ENCODE results near the gene GRIA4.
A peak's percentile ranks its signal among the peaks of the same experiment; 100 is the strongest.

Gene GRIA4

GRCh38 chr11:105609832-105610781, at the start of gene GRIA4:
TSS of gene GRIA4 (plus strand) at chr11:105610073. CDS start at chr11:105610998, 925 bp downstream.
- Histone ChIP-seq H3K27me3 (ENCODE audit: control insufficient read depth in 5 of 5, insufficient read depth in 4 of 5, low read length in 5 of 5) (peaks cover 9 to 21% (median 19%) of the 10 kb centered on the region in 5 donors), H3K4me1 (ENCODE audit: control insufficient read depth in 5 of 5, insufficient read depth in 5 of 5, low read length in 5 of 5) (peaks cover 0 to 25% (median 19%) of the 10 kb centered on the region in 5 donors), H3K4me3 (ENCODE audit: low read depth in 1 of 5, low read length in 5 of 5) (peak within 1 kb of the TSS; percentile 50 to 63 (median 56)), H3K27ac (ENCODE audit: low read depth, low read length) (no peak within 1 kb of the TSS), H3K36me3 (ENCODE audit: control insufficient read depth in 5 of 5, insufficient read depth in 5 of 5, low read length in 5 of 5) (no peaks in the 10 kb centered on the region), H3K9me3 (ENCODE audit: control insufficient read depth in 5 of 5, low read length in 5 of 5) (peaks cover 0 to 4% (median 0%) of the 10 kb centered on the region in 5 donors), H3K9ac (ENCODE audit: low read length in 5 of 5) (peak within 1 kb of the TSS in 1 of 5 donors; percentile 17)

- no peaks in the 10 kb centered on the region for H3K36me3 ChIP-seq (ENCODE audit: control insufficient read depth in 5 of 5, insufficient read depth in 5 of 5, low read length in 5 of 5)
- H3K27me3 ChIP-seq (ENCODE audit: control insufficient read depth in 5 of 5, insufficient read depth in 4 of 5, low read length in 5 of 5) = no peaks in the 10 kb centered on the region
- H3K4me3 ChIP-seq (ENCODE audit: low read depth in 1 of 5, low read length in 5 of 5) = no peak overlapping the region
- no peaks in the 10 kb centered on the region for H3K4me1 ChIP-seq (ENCODE audit: control insufficient read depth in 5 of 5, insufficient read depth in 5 of 5, low read length in 5 of 5)
- no peak overlapping the region for H3K9ac ChIP-seq (ENCODE audit: low read length in 5 of 5)
- no peak overlapping the region for H3K27ac ChIP-seq (ENCODE audit: low read depth, low read length)
- H3K9me3 ChIP-seq (ENCODE audit: control insufficient read depth in 5 of 5, low read length in 5 of 5) = no peaks in the 10 kb centered on the region
Measured at GRCh38 chr11:105573091-105573490, 36.8 kb upstream of the GRIA4 start.

- no peaks in the 10 kb centered on the region for H3K9me3 ChIP-seq (ENCODE audit: control insufficient read depth in 5 of 5, low read length in 5 of 5)
Measured at GRCh38 chr11:105574974-105575373, 34.9 kb upstream of the GRIA4 start.

GRCh38 chr11:105577641-105578040, 32.2 kb upstream of the GRIA4 start:
- Histone ChIP-seq H3K27me3 (ENCODE audit: control insufficient read depth in 5 of 5, insufficient read depth in 4 of 5, low read length in 5 of 5) (no peaks in the 10 kb centered on the region), H3K4me3 (ENCODE audit: low read depth in 1 of 5, low read length in 5 of 5) (no peak overlapping the region), H3K27ac (ENCODE audit: low read depth, low read length) (no peak overlapping the region), H3K4me1 (ENCODE audit: control insufficient read depth in 5 of 5, insufficient read depth in 5 of 5, low read length in 5 of 5) (no peaks in the 10 kb centered on the region), H3K9me3 (ENCODE audit: control insufficient read depth in 5 of 5, low read length in 5 of 5) (no peaks in the 10 kb centered on the region), H3K36me3 (ENCODE audit: control insufficient read depth in 5 of 5, insufficient read depth in 5 of 5, low read length in 5 of 5) (no peaks in the 10 kb centered on the region), H3K9ac (ENCODE audit: low read length in 5 of 5) (no peak overlapping the region)

More at GRCh38 chr11:105574974-105575373, 34.9 kb upstream of the GRIA4 start:
- Histone ChIP-seq H3K4me3 (ENCODE audit: low read depth in 1 of 5, low read length in 5 of 5) (no peak overlapping the region), H3K9ac (ENCODE audit: low read length in 5 of 5) (no peak overlapping the region), H3K36me3 (ENCODE audit: control insufficient read depth in 5 of 5, insufficient read depth in 5 of 5, low read length in 5 of 5) (no peaks in the 10 kb centered on the region), H3K4me1 (ENCODE audit: control insufficient read depth in 5 of 5, insufficient read depth in 5 of 5, low read length in 5 of 5) (no peaks in the 10 kb centered on the region), H3K27ac (ENCODE audit: low read depth, low read length) (no peak overlapping the region), H3K27me3 (ENCODE audit: control insufficient read depth in 5 of 5, insufficient read depth in 4 of 5, low read length in 5 of 5) (no peaks in the 10 kb centered on the region)

GRCh38 chr11:105579111-105579510, 30.8 kb upstream of the GRIA4 start:
- H3K4me1 ChIP-seq (ENCODE audit: control insufficient read depth in 5 of 5, insufficient read depth in 5 of 5, low read length in 5 of 5) = no peaks in the 10 kb centered on the region
- no peak overlapping the region for H3K9ac ChIP-seq (ENCODE audit: low read length in 5 of 5)
- no peaks in the 10 kb centered on the region for H3K27me3 ChIP-seq (ENCODE audit: control insufficient read depth in 5 of 5, insufficient read depth in 4 of 5, low read length in 5 of 5)
- H3K36me3 ChIP-seq (ENCODE audit: control insufficient read depth in 5 of 5, insufficient read depth in 5 of 5, low read length in 5 of 5) = no peaks in the 10 kb centered on the region
- no peaks in the 10 kb centered on the region for H3K9me3 ChIP-seq (ENCODE audit: control insufficient read depth in 5 of 5, low read length in 5 of 5)
- H3K27ac ChIP-seq (ENCODE audit: low read depth, low read length) = no peak overlapping the region
- no peak overlapping the region for H3K4me3 ChIP-seq (ENCODE audit: low read depth in 1 of 5, low read length in 5 of 5)

- H3K36me3 ChIP-seq (ENCODE audit: control insufficient read depth in 5 of 5, insufficient read depth in 5 of 5, low read length in 5 of 5) = no peaks in the 10 kb centered on the region
- H3K4me1 ChIP-seq (ENCODE audit: control insufficient read depth in 5 of 5, insufficient read depth in 5 of 5, low read length in 5 of 5) = no peaks in the 10 kb centered on the region
- H3K4me3 ChIP-seq (ENCODE audit: low read depth in 1 of 5, low read length in 5 of 5) = no peak overlapping the region
- no peak overlapping the region for H3K27ac ChIP-seq (ENCODE audit: low read depth, low read length)
- no peaks in the 10 kb centered on the region for H3K27me3 ChIP-seq (ENCODE audit: control insufficient read depth in 5 of 5, insufficient read depth in 4 of 5, low read length in 5 of 5)
- H3K9me3 ChIP-seq (ENCODE audit: control insufficient read depth in 5 of 5, low read length in 5 of 5) = no peaks in the 10 kb centered on the region
- no peak overlapping the region for H3K9ac ChIP-seq (ENCODE audit: low read length in 5 of 5)
Measured at GRCh38 chr11:105582497-105582896, 27.4 kb upstream of the GRIA4 start.

- Histone ChIP-seq H3K4me1 (ENCODE audit: control insufficient read depth in 5 of 5, insufficient read depth in 5 of 5, low read length in 5 of 5) (no peaks in the 10 kb centered on the region), H3K27me3 (ENCODE audit: control insufficient read depth in 5 of 5, insufficient read depth in 4 of 5, low read length in 5 of 5) (no peaks in the 10 kb centered on the region), H3K9me3 (ENCODE audit: control insufficient read depth in 5 of 5, low read length in 5 of 5) (no peaks in the 10 kb centered on the region), H3K36me3 (ENCODE audit: control insufficient read depth in 5 of 5, insufficient read depth in 5 of 5, low read length in 5 of 5) (no peaks in the 10 kb centered on the region), H3K9ac (ENCODE audit: low read length in 5 of 5) (no peak overlapping the region), H3K27ac (ENCODE audit: low read depth, low read length) (no peak overlapping the region), H3K4me3 (ENCODE audit: low read depth in 1 of 5, low read length in 5 of 5) (no peak overlapping the region)
Measured at GRCh38 chr11:105588001-105588400, 21.9 kb upstream of the GRIA4 start.

GRCh38 chr11:105589346-105589745, 20.5 kb upstream of the GRIA4 start:
- no peaks in the 10 kb centered on the region for H3K36me3 ChIP-seq (ENCODE audit: control insufficient read depth in 5 of 5, insufficient read depth in 5 of 5, low read length in 5 of 5)
- no peak overlapping the region for H3K4me3 ChIP-seq (ENCODE audit: low read depth in 1 of 5, low read length in 5 of 5)
- H3K27me3 ChIP-seq (ENCODE audit: control insufficient read depth in 5 of 5, insufficient read depth in 4 of 5, low read length in 5 of 5) = no peaks in the 10 kb centered on the region
- no peaks in the 10 kb centered on the region for H3K9me3 ChIP-seq (ENCODE audit: control insufficient read depth in 5 of 5, low read length in 5 of 5)
- no peak overlapping the region for H3K9ac ChIP-seq (ENCODE audit: low read length in 5 of 5)
- H3K27ac ChIP-seq (ENCODE audit: low read depth, low read length) = no peak overlapping the region
- H3K4me1 ChIP-seq (ENCODE audit: control insufficient read depth in 5 of 5, insufficient read depth in 5 of 5, low read length in 5 of 5) = no peaks in the 10 kb centered on the region

GRCh38 chr11:105592035-105592434, 17.8 kb upstream of the GRIA4 start:
- H3K27ac ChIP-seq (ENCODE audit: low read depth, low read length) = no peak overlapping the region
- H3K9ac ChIP-seq (ENCODE audit: low read length in 5 of 5) = no peak overlapping the region
- H3K9me3 ChIP-seq (ENCODE audit: control insufficient read depth in 5 of 5, low read length in 5 of 5) = no peaks in the 10 kb centered on the region
- H3K4me1 ChIP-seq (ENCODE audit: control insufficient read depth in 5 of 5, insufficient read depth in 5 of 5, low read length in 5 of 5) = no peaks in the 10 kb centered on the region
- H3K27me3 ChIP-seq (ENCODE audit: control insufficient read depth in 5 of 5, insufficient read depth in 4 of 5, low read length in 5 of 5) = no peaks in the 10 kb centered on the region
- no peak overlapping the region for H3K4me3 ChIP-seq (ENCODE audit: low read depth in 1 of 5, low read length in 5 of 5)
- H3K36me3 ChIP-seq (ENCODE audit: control insufficient read depth in 5 of 5, insufficient read depth in 5 of 5, low read length in 5 of 5) = no peaks in the 10 kb centered on the region

- no peaks in the 10 kb centered on the region for H3K27me3 ChIP-seq (ENCODE audit: control insufficient read depth in 5 of 5, insufficient read depth in 4 of 5, low read length in 5 of 5)
- no peak overlapping the region for H3K4me3 ChIP-seq (ENCODE audit: low read depth in 1 of 5, low read length in 5 of 5)
- H3K4me1 ChIP-seq (ENCODE audit: control insufficient read depth in 5 of 5, insufficient read depth in 5 of 5, low read length in 5 of 5) = no peaks in the 10 kb centered on the region
- H3K36me3 ChIP-seq (ENCODE audit: control insufficient read depth in 5 of 5, insufficient read depth in 5 of 5, low read length in 5 of 5) = no peaks in the 10 kb centered on the region
- H3K27ac ChIP-seq (ENCODE audit: low read depth, low read length) = no peak overlapping the region
- no peaks in the 10 kb centered on the region for H3K9me3 ChIP-seq (ENCODE audit: control insufficient read depth in 5 of 5, low read length in 5 of 5)
- H3K9ac ChIP-seq (ENCODE audit: low read length in 5 of 5) = no peak overlapping the region
Measured at GRCh38 chr11:105598371-105598770, 11.5 kb upstream of the GRIA4 start.
